ENCODE measurements around the gene KIAA1549.

The KIAA1549 gene

DNA sequence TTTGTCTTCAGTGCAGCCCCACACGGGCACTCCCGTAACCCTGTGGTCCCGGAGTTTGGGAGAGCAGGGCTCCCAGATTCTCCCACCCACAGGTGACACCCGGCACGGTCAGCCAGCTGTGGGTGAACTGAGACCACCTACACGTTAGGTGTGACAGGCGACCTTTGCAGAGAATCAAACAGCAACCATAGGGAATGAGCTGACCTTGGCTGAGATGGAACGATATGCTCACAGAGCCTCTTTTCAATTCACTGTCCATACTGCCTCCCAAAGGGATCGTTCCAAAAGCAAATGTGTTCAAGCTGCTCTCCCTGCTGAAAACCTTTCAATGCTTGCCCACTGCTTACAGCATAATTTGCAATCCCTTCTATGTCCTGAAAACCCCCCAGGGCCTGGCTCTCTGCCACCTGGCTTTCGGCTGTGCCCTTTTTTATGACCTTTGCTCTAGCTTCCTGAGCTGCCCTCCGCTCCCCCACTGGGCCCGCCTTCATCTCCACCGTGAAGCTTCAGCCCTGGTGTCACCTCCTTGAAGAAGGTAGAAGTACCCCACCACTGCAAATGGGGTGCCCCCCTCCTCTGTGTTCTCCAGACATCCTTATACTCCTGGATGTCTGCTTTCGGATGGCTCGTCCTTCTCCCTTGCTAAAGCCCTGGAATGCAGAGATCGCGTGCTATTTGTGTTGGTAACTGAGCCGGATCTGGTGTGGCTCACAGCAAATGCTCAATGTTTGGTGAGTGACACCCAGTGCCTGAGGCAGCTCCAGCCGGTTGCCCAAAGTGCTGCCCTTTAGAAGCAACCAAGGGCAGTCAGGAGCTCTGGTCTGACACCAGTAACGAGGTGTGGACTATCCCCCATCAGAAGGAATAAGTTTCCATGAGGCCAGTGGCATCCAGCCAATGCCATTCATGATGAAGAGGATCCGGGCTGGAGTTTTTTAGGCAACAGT, 90.4 kb downstream of the KIAA1549 start:
- H3K27ac ChIP-seq = no peak overlapping the region
- H3K27me3 ChIP-seq = no peaks in the 10 kb centered on the region
- no peaks in the 10 kb centered on the region for H3K4me1 ChIP-seq
- intact Hi-C loops (cut with DNase I; ENCODE audit: low total_unique reads) = no loop called here
- no peaks in the 10 kb centered on the region for H3K36me3 ChIP-seq
- DNase-seq = no peak
- H3K4me3 ChIP-seq = no peak overlapping the region
- TF ChIP-seq, protein P1, sequence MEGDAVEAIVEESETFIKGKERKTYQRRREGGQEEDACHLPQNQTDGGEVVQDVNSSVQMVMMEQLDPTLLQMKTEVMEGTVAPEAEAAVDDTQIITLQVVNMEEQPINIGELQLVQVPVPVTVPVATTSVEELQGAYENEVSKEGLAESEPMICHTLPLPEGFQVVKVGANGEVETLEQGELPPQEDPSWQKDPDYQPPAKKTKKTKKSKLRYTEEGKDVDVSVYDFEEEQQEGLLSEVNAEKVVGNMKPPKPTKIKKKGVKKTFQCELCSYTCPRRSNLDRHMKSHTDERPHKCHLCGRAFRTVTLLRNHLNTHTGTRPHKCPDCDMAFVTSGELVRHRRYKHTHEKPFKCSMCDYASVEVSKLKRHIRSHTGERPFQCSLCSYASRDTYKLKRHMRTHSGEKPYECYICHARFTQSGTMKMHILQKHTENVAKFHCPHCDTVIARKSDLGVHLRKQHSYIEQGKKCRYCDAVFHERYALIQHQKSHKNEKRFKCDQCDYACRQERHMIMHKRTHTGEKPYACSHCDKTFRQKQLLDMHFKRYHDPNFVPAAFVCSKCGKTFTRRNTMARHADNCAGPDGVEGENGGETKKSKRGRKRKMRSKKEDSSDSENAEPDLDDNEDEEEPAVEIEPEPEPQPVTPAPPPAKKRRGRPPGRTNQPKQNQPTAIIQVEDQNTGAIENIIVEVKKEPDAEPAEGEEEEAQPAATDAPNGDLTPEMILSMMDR (IDR thresholded peaks at IDR 0.05) = no peak
- no peaks in the 10 kb centered on the region for H3K9me3 ChIP-seq

DNA sequence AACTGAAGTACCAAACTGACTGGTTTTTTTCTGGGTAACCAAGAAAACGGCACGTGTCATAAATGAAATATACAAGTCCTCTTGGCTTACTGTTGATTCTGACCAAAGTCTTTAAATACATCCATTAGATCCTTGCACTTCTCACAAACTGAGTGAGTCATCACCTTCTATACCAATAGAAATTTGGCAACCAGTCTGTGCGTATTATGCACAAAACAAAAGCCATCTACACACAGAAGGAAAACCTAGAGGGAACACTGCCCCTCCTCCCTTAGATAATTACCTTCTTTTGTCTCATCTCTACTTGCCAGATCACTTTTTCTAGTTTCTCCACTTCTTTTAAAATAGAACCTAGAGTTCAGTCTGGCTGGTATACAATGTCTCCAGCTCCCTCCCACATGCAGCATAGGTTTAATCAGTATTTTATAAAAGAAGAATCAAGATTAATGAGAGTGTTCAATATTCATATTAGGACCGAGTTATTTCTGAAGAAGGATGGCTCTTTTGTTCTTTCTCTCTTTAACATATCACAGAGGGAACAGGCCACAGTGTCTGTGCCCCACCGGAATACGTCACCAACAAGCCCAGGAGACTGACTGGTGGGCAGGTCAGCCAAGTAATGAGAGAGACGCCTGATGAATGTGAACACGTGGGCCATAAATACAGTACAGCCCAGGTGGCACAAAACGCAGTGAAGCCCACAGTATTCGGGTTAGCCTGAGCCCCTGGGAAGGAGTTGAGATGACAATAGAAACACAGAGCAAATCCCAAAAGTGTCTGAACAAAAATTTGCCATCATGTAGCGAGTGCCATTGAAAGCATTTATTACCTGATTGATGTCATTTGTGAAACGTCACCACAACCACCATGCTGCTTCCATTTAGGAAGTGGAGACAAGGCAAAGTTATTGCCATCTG, 91.3 kb downstream of the KIAA1549 start:
- no peak overlapping the region for H3K27ac ChIP-seq
- intact Hi-C loops (cut with DNase I; ENCODE audit: low total_unique reads) = loop anchor here (10.0 kb wide), 1 partner anchor 185 kb away; no protein-coding TSS in a partner anchor
- no peaks in the 10 kb centered on the region for H3K36me3 ChIP-seq
- no peaks in the 10 kb centered on the region for H3K9me3 ChIP-seq
- no peaks in the 10 kb centered on the region for H3K4me1 ChIP-seq
- TF ChIP-seq, protein P1 (IDR thresholded peaks at IDR 0.05) = no peak
- H3K27me3 ChIP-seq = no peaks in the 10 kb centered on the region
- DNase-seq = no peak
- no peak overlapping the region for H3K4me3 ChIP-seq

DNA sequence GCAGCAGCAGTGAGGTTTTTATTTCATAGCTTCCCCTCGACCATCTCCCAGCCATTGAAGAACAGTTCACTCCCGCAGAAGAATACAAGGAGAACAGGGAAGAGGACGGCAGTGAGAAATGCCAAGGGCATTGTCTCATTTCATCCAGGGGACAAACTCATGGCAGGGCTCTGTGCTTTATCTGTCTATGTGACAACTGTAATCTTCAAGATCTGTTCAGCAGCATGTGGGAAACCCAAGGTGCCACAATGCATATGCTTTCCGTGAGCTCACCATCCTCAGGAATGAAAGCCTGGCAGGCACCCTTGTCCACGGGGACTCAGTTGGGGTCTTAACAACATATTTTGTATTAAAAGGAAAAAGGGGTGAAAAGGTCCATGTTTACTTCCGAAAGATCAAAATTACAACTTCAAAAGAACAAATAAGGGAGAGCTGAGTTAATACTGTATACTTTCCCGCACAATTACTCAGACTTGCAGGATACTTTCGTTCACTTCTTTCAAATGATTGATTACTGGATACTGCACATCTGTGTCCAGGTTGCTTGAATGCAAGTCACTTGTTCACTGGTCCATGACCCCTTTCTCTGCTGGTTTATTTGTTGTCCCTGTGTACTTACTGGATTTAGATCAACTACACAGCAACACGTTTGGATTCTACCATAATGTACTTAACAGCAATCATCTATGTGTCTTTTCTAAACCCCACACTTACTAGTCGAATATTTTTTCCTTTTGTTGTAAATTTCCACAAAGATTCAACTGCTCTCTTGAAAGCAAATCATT, 93.1 kb downstream of the KIAA1549 start:
- Histone ChIP-seq H3K27ac (no peak overlapping the region), H3K27me3 (no peaks in the 10 kb centered on the region), H3K36me3 (no peaks in the 10 kb centered on the region), H3K9me3 (no peaks in the 10 kb centered on the region), H3K4me1 (no peaks in the 10 kb centered on the region), H3K4me3 (no peak overlapping the region)
- intact Hi-C loops (cut with DNase I; ENCODE audit: low total_unique reads) = loop anchor here (10.0 kb wide), 1 partner anchor 187 kb away; no protein-coding TSS in a partner anchor
- TF ChIP-seq, protein P1 (IDR thresholded peaks at IDR 0.05) = no peak
- DNase-seq = no peak

DNA sequence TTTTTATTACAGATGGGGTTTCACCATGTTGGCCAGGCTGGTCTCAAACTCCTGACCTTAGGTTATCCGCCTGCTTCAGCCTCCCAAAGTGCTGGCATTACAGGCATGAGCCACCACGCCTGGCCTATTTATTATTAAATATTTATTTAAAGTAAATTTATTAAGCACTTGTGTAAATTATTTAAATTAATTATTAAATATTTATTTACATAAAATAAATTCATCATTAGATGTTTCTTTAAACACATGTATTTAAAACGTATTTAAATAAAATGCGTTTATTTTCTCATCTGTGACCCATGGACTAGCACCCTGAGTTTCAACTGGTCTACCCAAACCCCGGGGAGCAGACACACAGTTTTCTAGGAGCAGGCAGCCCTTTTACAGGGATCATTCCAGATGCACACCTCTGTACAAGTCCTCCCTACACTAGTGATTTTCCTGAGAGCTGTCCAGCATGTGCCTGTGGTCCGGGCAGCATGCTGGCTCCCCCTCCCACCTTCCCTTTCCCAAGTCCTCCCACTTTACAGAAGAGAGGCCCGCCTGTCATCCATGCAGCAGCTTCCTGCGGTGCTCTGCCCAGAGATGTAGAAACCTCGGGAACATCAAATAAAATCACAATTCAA, 94.0 kb downstream of the KIAA1549 start:
- no peak for DNase-seq
- no peaks in the 10 kb centered on the region for H3K4me1 ChIP-seq
- no peaks in the 10 kb centered on the region for H3K9me3 ChIP-seq
- intact Hi-C loops (cut with DNase I; ENCODE audit: low total_unique reads) = loop anchor here (10.0 kb wide), 1 partner anchor 188 kb away; no protein-coding TSS in a partner anchor
- no peak overlapping the region for H3K4me3 ChIP-seq
- no peaks in the 10 kb centered on the region for H3K36me3 ChIP-seq
- TF ChIP-seq, protein P1 (IDR thresholded peaks at IDR 0.05) = no peak
- no peak overlapping the region for H3K27ac ChIP-seq
- no peaks in the 10 kb centered on the region for H3K27me3 ChIP-seq
